GM12865 (cell line): ENCODE measurements around the gene STX18.

Experiments used
- DNase-seq: peaks from one replicate; pipeline ENCODE4 v3.0.0; 2010; ENCODE audit warnings: low read depth
- H3K4me3 ChIP-seq: 2 replicates; pipeline ENCODE4 v1.5.1; 2011; ENCODE audit warnings: mild to moderate bottlenecking, low read depth, low read length, control low read depth
- CTCF ChIP-seq: IDR thresholded peaks from 2 replicates; pipeline ENCODE4 v1.5.1; 2011; ENCODE audit warnings: low read length, control low read depth, low read depth, inconsistent platforms; ENCODE audit not compliant: insufficient read depth; ENCODE audit errors: missing control alignments

Gene STX18

GRCh38 chr4:4459181-4459580 lies 82.7 kb downstream of the STX18 start:
- no peak overlapping the region for H3K4me3 ChIP-seq
- no peak for DNase-seq
- no peak for TF ChIP-seq CTCF

- H3K4me3 ChIP-seq = no peak overlapping the region
- no peak for DNase-seq
- no peak for TF ChIP-seq CTCF
Observed at GRCh38 chr4:4457803-4458553, 83.9 kb downstream of the STX18 start.

DNA sequence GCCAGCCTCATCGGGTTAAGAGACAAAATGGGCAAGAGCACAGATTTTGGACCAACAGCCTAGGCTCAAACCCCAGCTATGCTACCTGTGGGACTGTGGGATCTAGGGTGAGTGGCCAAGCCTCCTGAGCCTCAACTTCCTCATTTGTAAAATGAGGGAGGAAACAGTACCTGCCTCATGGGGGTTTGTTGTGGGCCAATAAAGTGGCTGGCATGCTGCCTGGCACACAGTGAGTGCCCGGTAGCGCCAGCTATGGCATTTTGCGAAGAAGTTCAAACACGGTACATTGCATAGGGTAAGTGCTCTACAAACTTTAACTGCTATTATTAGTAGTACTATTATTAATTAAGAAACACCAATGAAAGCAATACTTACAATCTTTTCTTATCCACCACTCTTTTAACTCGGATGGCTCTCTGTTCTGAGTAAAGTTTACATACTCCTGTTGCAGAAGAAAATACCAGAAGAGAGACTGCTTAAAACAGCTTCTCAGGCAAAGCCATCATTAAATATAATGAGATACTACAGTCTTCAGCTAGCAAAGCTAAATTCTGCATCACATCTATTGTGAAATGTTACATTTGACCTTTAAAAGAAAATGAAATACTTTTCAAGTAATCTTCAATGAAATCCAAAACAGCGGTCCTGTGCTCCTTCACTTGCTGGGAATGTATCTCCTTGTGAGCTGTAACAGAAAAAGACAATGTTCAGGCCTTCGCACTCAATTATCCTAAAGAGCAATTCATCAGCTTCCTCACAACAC lies 84.9 kb downstream of the STX18 start:
- no peak overlapping the region for H3K4me3 ChIP-seq
- no peak for DNase-seq
- TF ChIP-seq CTCF = no peak

GRCh38 chr4:4456351-4456750 lies 85.5 kb downstream of the STX18 start:
- H3K4me3 ChIP-seq = no peak overlapping the region
- no peak for DNase-seq
- no peak for TF ChIP-seq CTCF

GRCh38 chr4:4455210-4455865 lies 86.5 kb downstream of the STX18 start:
- TF ChIP-seq CTCF = no peak
- no peak overlapping the region for H3K4me3 ChIP-seq
- DNase-seq = peak; percentile 19

GRCh38 chr4:4446434-4446833 lies 95.4 kb downstream of the STX18 start:
- H3K4me3 ChIP-seq = no peak overlapping the region
- no peak for TF ChIP-seq CTCF
- DNase-seq = no peak
